Type B pancreatic cell (in vitro differentiated cells): ENCODE measurements around the gene LRBA. TPM values are rescaled to one million over a fixed set of nuclear protein-coding genes. Genes with fewer than 3 reads are reported as not detected.
A peak's percentile ranks its signal among the peaks of the same experiment; 100 is the strongest.
"Not testable (repeated sequence)": the region's sequence is repeated elsewhere in the genome, so short reads cannot be mapped to it uniquely, and the experiment has no call there.

Experiments used
- DNase-seq: peaks from one replicate; pipeline ENCODE4 v3.0.0; 2021; ENCODE audit warnings: mixed read lengths; ENCODE audit not compliant: unreplicated experiment; ENCODE audit errors: extremely low spot score
- H3K27ac Mint-ChIP-seq: 2 replicates; pipeline ENCODE4 v1.8.0; 2021; ENCODE audit warnings: mild to moderate bottlenecking, mixed read lengths
- H3K27me3 Mint-ChIP-seq: 2 replicates; pipeline ENCODE4 v1.8.0; 2021; ENCODE audit warnings: mixed read lengths
- H3K36me3 Mint-ChIP-seq: 2 replicates; pipeline ENCODE4 v1.8.0; 2021; ENCODE audit warnings: mixed read lengths
- H3K4me1 Mint-ChIP-seq: one replicate; pipeline ENCODE4 v1.8.0; 2021; ENCODE audit warnings: mixed read lengths; ENCODE audit not compliant: unreplicated experiment
- H3K4me3 Mint-ChIP-seq: 2 replicates; pipeline ENCODE4 v1.8.0; 2021; ENCODE audit warnings: mild to moderate bottlenecking, mixed read lengths
- H3K9me3 Mint-ChIP-seq: 2 replicates; pipeline ENCODE4 v1.8.0; 2021; ENCODE audit warnings: mixed read lengths
- total RNA-seq: library from RNA; stranded (reverse); gene quantifications from 2 replicates; pipeline ENCODE4 v1.2.1, GENCODE V29; 2021; ENCODE audit warnings: low replicate concordance
- TF ChIP-seq, protein P1 (sequence below): fragments of 200-600 bp; sonication (generic); conservative IDR thresholded peaks from 2 replicates; pipeline ENCODE4 v1.5.0; 2021; ENCODE audit warnings: antibody characterized with exemption, mild to moderate bottlenecking

The LRBA gene
- total RNA-seq, 1 donor from 2014 or later, result 64.5 TPM

DNA sequence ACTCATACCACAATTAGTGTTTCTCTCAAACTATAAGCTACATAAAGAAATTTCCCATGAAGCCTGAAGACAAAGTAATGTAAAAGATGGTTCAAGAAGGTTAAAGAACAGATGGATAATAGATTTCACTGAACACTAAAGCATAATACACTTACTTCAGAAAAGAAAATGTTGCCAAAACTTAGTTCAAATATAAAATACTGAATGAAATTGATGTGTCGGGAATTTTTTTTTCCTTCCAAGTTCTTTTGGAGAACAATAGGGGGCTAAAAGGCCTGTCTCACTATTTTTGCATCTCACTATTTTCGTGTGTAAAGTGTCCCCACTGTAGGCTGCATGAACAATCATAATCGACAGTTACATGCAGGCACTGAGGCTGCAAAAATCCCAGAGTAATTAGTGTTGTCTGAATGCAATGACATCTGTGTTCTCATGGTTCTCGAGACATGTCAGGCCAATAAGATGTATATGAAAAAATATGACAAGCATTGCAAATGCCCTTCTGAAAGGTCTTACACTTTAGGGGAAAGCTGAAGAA lies 445.0 kb downstream of the LRBA start:
- no peak overlapping the region for H3K4me3 Mint-ChIP-seq
- DNase-seq, result no peak
- no peaks in the 10 kb centered on the region for H3K9me3 Mint-ChIP-seq
- peaks cover 26% of the 10 kb centered on the region for H3K4me1 Mint-ChIP-seq
- H3K27me3 Mint-ChIP-seq, result no peaks in the 10 kb centered on the region
- peaks cover 9% of the 10 kb centered on the region for H3K36me3 Mint-ChIP-seq
- peak overlapping the region; percentile 8 for H3K27ac Mint-ChIP-seq
- TF ChIP-seq, protein P1, sequence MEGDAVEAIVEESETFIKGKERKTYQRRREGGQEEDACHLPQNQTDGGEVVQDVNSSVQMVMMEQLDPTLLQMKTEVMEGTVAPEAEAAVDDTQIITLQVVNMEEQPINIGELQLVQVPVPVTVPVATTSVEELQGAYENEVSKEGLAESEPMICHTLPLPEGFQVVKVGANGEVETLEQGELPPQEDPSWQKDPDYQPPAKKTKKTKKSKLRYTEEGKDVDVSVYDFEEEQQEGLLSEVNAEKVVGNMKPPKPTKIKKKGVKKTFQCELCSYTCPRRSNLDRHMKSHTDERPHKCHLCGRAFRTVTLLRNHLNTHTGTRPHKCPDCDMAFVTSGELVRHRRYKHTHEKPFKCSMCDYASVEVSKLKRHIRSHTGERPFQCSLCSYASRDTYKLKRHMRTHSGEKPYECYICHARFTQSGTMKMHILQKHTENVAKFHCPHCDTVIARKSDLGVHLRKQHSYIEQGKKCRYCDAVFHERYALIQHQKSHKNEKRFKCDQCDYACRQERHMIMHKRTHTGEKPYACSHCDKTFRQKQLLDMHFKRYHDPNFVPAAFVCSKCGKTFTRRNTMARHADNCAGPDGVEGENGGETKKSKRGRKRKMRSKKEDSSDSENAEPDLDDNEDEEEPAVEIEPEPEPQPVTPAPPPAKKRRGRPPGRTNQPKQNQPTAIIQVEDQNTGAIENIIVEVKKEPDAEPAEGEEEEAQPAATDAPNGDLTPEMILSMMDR, result no peak

DNA sequence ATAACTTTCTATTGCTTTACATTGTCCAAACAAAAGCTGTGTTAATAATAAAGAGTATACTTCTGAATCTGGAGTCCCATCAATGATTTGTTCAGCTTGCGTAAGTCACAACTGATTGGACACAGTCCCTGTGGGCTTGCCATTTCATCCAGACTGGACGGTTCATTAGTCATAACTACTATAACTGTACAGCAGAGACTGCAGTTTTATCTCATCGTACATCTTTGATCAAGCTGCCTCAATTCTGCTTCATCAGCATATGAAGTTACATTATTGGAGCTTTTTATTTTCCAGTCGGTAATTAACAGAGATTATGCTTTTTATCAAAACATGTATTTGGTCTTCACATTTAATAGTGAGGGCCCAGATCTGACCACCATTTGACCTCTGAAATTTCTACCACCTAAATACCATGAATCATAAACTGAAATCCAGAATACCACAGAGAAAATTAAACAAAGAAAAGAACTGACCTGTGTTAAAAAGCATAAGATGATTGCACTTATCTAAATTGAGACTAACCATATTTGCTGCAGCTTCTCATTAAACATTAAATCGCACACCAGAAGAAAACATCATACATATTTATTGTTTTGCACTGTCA lies 445.6 kb downstream of the LRBA start:
- TF ChIP-seq, protein P1, result no peak
- no peaks in the 10 kb centered on the region for H3K27me3 Mint-ChIP-seq
- DNase-seq, result no peak
- H3K9me3 Mint-ChIP-seq, result no peaks in the 10 kb centered on the region
- H3K4me1 Mint-ChIP-seq, result peaks cover 23% of the 10 kb centered on the region
- H3K36me3 Mint-ChIP-seq, result peaks cover 15% of the 10 kb centered on the region
- no peak overlapping the region for H3K4me3 Mint-ChIP-seq
- peak overlapping the region; percentile 8 for H3K27ac Mint-ChIP-seq

DNA sequence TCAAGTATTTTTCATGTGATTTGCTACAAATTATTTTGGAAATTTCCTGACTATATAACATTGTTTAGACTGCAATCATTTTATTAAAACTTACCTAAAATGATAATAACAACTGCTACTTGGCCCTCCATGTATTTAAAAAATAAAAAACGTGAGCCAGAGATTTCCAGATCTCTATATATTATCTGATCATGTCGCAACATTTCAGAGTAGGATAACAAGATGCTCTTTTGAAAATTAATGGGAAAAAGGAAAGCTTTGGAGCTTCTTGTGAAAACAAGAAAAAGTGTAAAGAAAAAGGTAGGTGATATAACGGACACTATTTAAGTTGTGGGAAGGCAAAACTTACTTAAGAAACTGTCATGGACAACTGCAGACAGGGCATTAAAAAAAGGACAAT lies 448.0 kb downstream of the LRBA start:
- Mint-ChIP-seq H3K36me3 (peaks cover 26% of the 10 kb centered on the region), H3K9me3 (no peaks in the 10 kb centered on the region), H3K27ac (no peak overlapping the region), H3K4me3 (no peak overlapping the region), H3K4me1 (peaks cover 13% of the 10 kb centered on the region), H3K27me3 (no peaks in the 10 kb centered on the region)
- TF ChIP-seq, protein P1, result no peak
- DNase-seq, result no peak

DNA sequence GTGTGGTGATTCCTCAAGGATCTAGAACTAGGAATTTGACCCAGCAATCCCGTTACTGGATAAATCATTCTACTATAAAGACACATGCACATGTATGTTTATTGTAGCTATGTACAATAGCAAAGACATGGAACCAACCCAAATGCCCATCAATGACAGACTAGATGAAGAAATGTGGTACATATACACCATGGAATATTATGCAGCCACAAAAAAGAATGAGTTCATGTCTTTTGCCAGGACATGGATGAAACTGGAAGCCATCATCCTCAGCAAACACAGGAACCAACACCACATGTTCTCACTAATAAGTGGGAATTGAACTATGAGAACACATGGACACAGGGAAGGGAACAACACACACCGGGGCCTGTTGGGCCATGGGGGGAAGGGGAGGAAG lies 450.1 kb downstream of the LRBA start:
- H3K4me3 Mint-ChIP-seq, H3K4me1 Mint-ChIP-seq, H3K27me3 Mint-ChIP-seq, H3K9me3 Mint-ChIP-seq, H3K27ac Mint-ChIP-seq, DNase-seq: not testable (repeated sequence)
- H3K36me3 Mint-ChIP-seq, result peaks cover 34% of the 10 kb centered on the region

DNA sequence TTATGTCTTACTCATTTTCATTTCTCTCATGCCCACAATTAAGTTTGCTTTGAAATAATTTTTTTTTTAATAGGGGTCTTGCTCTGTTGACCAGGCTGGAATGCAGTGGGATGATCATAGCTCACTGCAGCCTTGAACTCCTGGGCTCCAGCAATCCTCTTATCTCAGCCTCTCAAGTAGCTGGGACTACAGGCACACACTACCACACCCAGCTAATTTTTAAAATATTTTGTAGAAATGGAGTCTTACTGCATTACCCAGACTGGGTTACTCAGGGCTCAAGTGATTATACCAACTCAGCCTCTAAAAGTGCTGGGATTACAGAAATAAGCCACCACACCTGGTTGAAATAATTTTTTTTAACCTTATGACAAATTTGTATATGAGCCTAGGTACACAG lies 452.3 kb downstream of the LRBA start:
- Mint-ChIP-seq H3K27ac (no peak overlapping the region), H3K4me3 (no peak overlapping the region), H3K27me3 (no peaks in the 10 kb centered on the region), H3K36me3 (peaks cover 34% of the 10 kb centered on the region), H3K4me1 (no peaks in the 10 kb centered on the region), H3K9me3 (no peaks in the 10 kb centered on the region)
- TF ChIP-seq, protein P1, result no peak
- DNase-seq, result no peak

GRCh38 chr4:150562250-150562649 lies 452.8 kb downstream of the LRBA start:
- no peak for DNase-seq
- TF ChIP-seq, protein P1, result no peak
- no peak overlapping the region for H3K27ac Mint-ChIP-seq
- H3K27me3 Mint-ChIP-seq, result no peaks in the 10 kb centered on the region
- no peaks in the 10 kb centered on the region for H3K4me1 Mint-ChIP-seq
- H3K4me3 Mint-ChIP-seq, result no peak overlapping the region
- no peaks in the 10 kb centered on the region for H3K9me3 Mint-ChIP-seq
- peaks cover 31% of the 10 kb centered on the region for H3K36me3 Mint-ChIP-seq
